CD8-positive, alpha-beta memory T cell (primary cell): ENCODE results near the gene IGFBP5. TPM values are rescaled to one million over a fixed set of nuclear protein-coding genes. Genes with fewer than 3 reads are reported as not detected.

Experiments
- CTCF ChIA-PET: fragments of 350-600 bp; sonication (Branson Sonifier 250); formaldehyde crosslinking; loops from one replicate; lab custom pipeline; 2021; ENCODE audit warnings: antibody characterized with exemption; lab: Charles Lee
- POLR2A ChIA-PET: fragments of 350-600 bp; sonication (Branson Sonifier 250); formaldehyde crosslinking; loops from one replicate; lab custom pipeline; 2021; ENCODE audit warnings: antibody characterized with exemption; lab: Charles Lee
- DNase-seq, 5 donors: peaks; one replicate each; pipeline versions ENCODE4 v3.0.0 to v3.0.0-alpha.2; 2020 to 2022; ENCODE audit warnings: mixed read lengths in 1 of 5
- H3K27ac ChIP-seq: one replicate; pipeline ENCODE4 v1.7.0; 2013; ENCODE audit warnings: low read depth, mild to moderate bottlenecking, low read length, moderate library complexity
- H3K27me3 ChIP-seq: 2 replicates; pipeline ENCODE4 v1.7.0; 2013; ENCODE audit warnings: low read length, mild to moderate bottlenecking; ENCODE audit not compliant: insufficient read depth, poor library complexity, severe bottlenecking
- H3K36me3 ChIP-seq: 2 replicates; pipeline ENCODE4 v1.7.0; 2013; ENCODE audit warnings: mild to moderate bottlenecking, low read length, moderate library complexity; ENCODE audit not compliant: insufficient read depth
- H3K4me1 ChIP-seq: 2 replicates; pipeline ENCODE4 v1.7.0; 2013; ENCODE audit warnings: mild to moderate bottlenecking, low read length, moderate library complexity; ENCODE audit not compliant: insufficient read depth
- H3K4me3 ChIP-seq: 2 replicates; pipeline ENCODE4 v1.7.0; 2013; ENCODE audit warnings: mild to moderate bottlenecking, low read length
- H3K9me3 ChIP-seq: 2 replicates; pipeline ENCODE4 v1.7.0; 2013; ENCODE audit warnings: mild to moderate bottlenecking, low read length
- H3K27ac Mint-ChIP-seq, 8 donors: one replicate each; pipeline ENCODE4 v1.8.0; 2020 to 2021; ENCODE audit warnings: mixed read lengths in 8 of 8, mild to moderate bottlenecking in 6 of 8, inconsistent platforms in 3 of 8, moderate library complexity in 3 of 8
- H3K27me3 Mint-ChIP-seq, 2 donors: one replicate each; pipeline ENCODE4 v1.8.0; 2020 to 2021; ENCODE audit warnings: mixed read lengths in 2 of 2, mild to moderate bottlenecking in 1 of 2, moderate library complexity in 1 of 2
- H3K36me3 Mint-ChIP-seq, 3 donors: one replicate each; pipeline ENCODE4 v1.8.0; 2020 to 2021; ENCODE audit warnings: mixed read lengths in 3 of 3, inconsistent platforms in 1 of 3, mild to moderate bottlenecking in 1 of 3
- H3K4me1 Mint-ChIP-seq, 3 donors: one replicate each; pipeline ENCODE4 v1.8.0; 2020 to 2021; ENCODE audit warnings: mixed read lengths in 3 of 3, inconsistent platforms in 1 of 3, mild to moderate bottlenecking in 1 of 3
- H3K4me3 Mint-ChIP-seq, 7 donors: one replicate each; pipeline ENCODE4 v1.8.0; 2020 to 2021; ENCODE audit warnings: mixed read lengths in 7 of 7, mild to moderate bottlenecking in 6 of 7, moderate library complexity in 4 of 7, inconsistent platforms in 2 of 7
- H3K9me3 Mint-ChIP-seq, 5 donors: one replicate each; pipeline ENCODE4 v1.8.0; 2020 to 2022; ENCODE audit warnings: mixed read lengths in 5 of 5, mild to moderate bottlenecking in 3 of 5, moderate library complexity in 2 of 5, inconsistent platforms in 1 of 5
- polyA plus RNA-seq: library from polyadenylated mRNA; unstranded; fragments of 300-500 nt; fragmentation: Illumina TruSeq; gene quantifications from one replicate; pipeline ENCODE4 v1.2.3, GENCODE V29; 2021
- total RNA-seq, 2 experiments: library from RNA; stranded (reverse); gene quantifications; one replicate each; pipeline ENCODE4 v1.2.3, GENCODE V29; 2021

IGFBP5 gene
- total and polyA plus RNA-seq, 3 experiments from 2014 or later, result not detected

DNA sequence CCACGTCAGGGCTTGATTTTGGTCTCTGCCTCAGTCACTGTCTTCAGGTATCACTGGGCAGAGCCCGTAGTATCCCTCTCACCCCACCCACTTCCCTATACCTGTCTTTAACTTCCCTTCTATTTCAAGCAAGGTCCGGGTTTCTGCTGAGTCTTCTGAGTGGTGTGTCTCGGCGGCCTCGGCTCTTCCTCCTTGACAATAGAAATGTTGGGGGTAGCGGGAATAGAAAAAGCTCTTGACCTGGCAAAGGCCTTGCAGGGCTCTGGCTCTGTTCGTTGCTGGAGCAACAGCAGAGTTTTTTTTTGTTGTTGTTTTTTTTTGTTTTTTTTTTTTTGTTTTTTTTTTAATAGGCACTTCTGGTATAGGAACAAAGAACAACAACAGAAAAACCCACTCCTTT lies 16.0 kb upstream of the IGFBP5 start:
- no peak overlapping the region for H3K4me3 ChIP-seq
- no peaks in the 10 kb centered on the region for H3K4me1 ChIP-seq
- Mint-ChIP-seq H3K27me3 (peaks cover 2 to 14% of the 10 kb centered on the region in 2 donors), H3K9me3 (peaks cover 0 to 6% (median 3%) of the 10 kb centered on the region in 5 donors), H3K27ac (no peak overlapping the region), H3K4me3 (no peak overlapping the region), H3K4me1 (no peaks in the 10 kb centered on the region), H3K36me3 (peaks cover 0 to 3% (median 0%) of the 10 kb centered on the region in 3 donors)
- DNase-seq, result no peak
- H3K27me3 ChIP-seq, result no peaks in the 10 kb centered on the region
- no peaks in the 10 kb centered on the region for H3K36me3 ChIP-seq
- ChIA-PET POLR2A (no interaction called here), CTCF (no interaction called here)
- no peak overlapping the region for H3K27ac ChIP-seq
- no peaks in the 10 kb centered on the region for H3K9me3 ChIP-seq

DNA sequence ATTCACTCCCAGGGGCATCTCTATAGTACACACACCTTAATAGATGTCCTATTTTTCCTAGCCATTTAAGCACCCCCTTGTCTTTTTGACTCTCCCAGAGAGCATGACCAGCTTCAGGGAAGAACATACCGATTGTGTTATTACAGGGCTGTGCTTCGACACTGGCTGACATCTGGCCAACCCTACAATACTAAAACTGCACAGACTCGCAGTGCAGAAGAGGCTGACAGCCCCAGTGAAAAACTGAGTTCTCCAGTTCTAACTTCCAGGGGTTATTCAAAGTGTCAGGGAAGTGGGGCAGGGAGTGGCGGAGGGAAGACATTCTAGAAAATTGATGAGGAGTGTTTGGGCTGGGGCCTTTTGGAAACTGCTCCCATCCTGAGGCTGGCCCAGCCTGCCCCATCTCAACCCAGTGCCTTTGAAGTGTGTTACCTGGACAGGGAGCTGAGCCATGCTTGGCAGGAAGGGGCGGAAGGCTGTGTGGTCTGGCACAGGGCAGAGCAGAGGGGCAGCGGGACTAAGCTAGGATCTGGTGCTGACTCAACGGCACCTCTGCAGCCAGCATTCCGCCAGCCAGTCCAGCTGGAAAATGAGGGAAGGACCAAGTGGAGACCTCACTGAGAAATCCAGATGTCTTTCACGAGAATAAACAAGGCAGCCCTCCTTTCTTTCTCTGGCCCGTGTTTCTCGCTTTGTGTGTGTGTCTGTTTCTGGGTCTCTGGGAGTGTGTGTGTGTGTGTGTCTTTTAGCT lies 15.4 kb upstream of the IGFBP5 start:
- no peak for DNase-seq
- peaks cover 0 to 6% (median 3%) of the 10 kb centered on the region in 5 donors for H3K9me3 Mint-ChIP-seq
- Histone ChIP-seq H3K27me3 (no peaks in the 10 kb centered on the region), H3K9me3 (no peaks in the 10 kb centered on the region), H3K36me3 (no peaks in the 10 kb centered on the region), H3K27ac (no peak overlapping the region), H3K4me3 (no peak overlapping the region), H3K4me1 (no peaks in the 10 kb centered on the region)
- no peak overlapping the region for H3K4me3 Mint-ChIP-seq
- no peak overlapping the region for H3K27ac Mint-ChIP-seq
- peaks cover 2 to 14% of the 10 kb centered on the region in 2 donors for H3K27me3 Mint-ChIP-seq
- no peaks in the 10 kb centered on the region for H3K4me1 Mint-ChIP-seq
- POLR2A ChIA-PET, result no interaction called here
- CTCF ChIA-PET, result no interaction called here
- peaks cover 0 to 3% (median 0%) of the 10 kb centered on the region in 3 donors for H3K36me3 Mint-ChIP-seq

DNA sequence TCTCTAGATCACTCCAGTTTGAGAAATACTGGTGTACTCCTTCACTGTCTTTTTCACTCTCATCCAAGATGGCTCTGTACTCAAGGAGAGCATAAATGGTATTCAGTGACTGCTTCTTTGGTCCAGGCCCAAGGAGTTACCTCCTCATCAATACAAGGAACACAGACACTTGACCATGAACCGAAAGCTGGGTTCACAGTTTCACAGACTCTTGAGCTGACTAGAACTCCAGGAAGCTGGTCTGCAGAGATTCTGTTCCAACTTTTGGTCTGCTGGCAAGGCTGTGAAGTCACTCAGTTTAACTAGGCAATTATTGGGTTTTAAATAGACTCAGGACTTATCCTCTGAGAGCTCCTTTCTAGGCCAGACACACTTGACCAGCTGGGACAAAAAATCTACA lies 7.4 kb upstream of the IGFBP5 start:
- Mint-ChIP-seq H3K9me3 (no peaks in the 10 kb centered on the region), H3K27ac (no peak overlapping the region), H3K4me1 (no peaks in the 10 kb centered on the region), H3K4me3 (no peak overlapping the region), H3K36me3 (peaks cover 0 to 4% (median 0%) of the 10 kb centered on the region in 3 donors), H3K27me3 (peaks cover 1 to 22% of the 10 kb centered on the region in 2 donors)
- Histone ChIP-seq H3K9me3 (no peaks in the 10 kb centered on the region), H3K4me1 (no peaks in the 10 kb centered on the region), H3K27me3 (no peaks in the 10 kb centered on the region), H3K27ac (no peak overlapping the region), H3K4me3 (no peak overlapping the region), H3K36me3 (no peaks in the 10 kb centered on the region)
- POLR2A ChIA-PET, result no interaction called here
- no peak for DNase-seq
- CTCF ChIA-PET, result no interaction called here

DNA sequence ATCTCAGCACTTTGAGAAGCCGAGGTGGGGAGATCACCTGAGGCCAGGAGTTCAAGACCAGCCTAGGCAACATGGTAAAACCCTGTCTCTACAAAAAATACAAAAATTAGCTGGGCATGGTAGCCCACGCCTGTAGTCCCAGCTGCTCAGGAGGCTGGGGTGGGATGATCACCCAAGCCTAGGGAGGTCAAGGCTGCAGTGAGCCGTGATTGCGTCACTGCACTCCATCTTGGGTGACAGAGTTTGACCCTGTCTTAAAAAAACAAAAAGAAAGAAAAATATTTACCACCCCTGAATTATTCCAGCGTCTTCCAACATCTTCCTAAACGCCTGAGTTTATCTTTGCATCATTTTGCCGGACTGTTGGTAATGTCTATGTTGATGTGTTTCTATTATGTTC lies 6.2 kb upstream of the IGFBP5 start:
- POLR2A ChIA-PET, result no interaction called here
- CTCF ChIA-PET, result no interaction called here
- H3K27ac ChIP-seq, result no peak overlapping the region
- no peak overlapping the region for H3K27ac Mint-ChIP-seq
- H3K36me3 ChIP-seq, result no peaks in the 10 kb centered on the region
- H3K36me3 Mint-ChIP-seq, result peaks cover 0 to 4% (median 0%) of the 10 kb centered on the region in 3 donors
- peaks cover 6% of the 10 kb centered on the region for H3K27me3 ChIP-seq
- H3K9me3 Mint-ChIP-seq, result no peaks in the 10 kb centered on the region
- no peak overlapping the region for H3K4me3 ChIP-seq
- no peak overlapping the region for H3K4me3 Mint-ChIP-seq
- H3K9me3 ChIP-seq, result no peaks in the 10 kb centered on the region
- peaks cover 3 to 22% of the 10 kb centered on the region in 2 donors for H3K27me3 Mint-ChIP-seq
- no peak for DNase-seq
- no peaks in the 10 kb centered on the region for H3K4me1 Mint-ChIP-seq
- H3K4me1 ChIP-seq, result no peaks in the 10 kb centered on the region

DNA sequence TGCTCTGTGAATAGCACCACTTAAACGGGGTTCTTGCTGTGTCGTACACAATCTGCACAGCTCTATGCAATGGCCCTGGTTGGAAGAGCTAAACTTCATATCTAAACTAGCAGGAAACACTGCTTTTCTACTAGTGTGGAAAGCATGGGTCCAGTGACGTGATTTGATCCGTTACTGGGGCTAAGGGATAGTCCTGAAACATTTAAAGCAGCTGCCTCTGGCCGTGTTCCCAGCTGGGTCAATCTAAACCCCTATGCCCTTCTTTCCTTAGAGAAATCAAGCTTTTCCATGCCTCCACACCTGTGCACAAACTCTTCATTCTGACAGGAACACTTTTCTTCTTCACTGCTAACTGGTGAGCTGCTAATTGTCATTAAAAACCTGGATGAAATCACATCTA lies 5.4 kb upstream of the IGFBP5 start:
- H3K9me3 Mint-ChIP-seq, result no peaks in the 10 kb centered on the region
- H3K27ac Mint-ChIP-seq, result no peak overlapping the region
- Histone ChIP-seq H3K4me1 (no peaks in the 10 kb centered on the region), H3K27ac (no peak overlapping the region), H3K9me3 (no peaks in the 10 kb centered on the region), H3K27me3 (peaks cover 13% of the 10 kb centered on the region), H3K4me3 (no peak overlapping the region), H3K36me3 (no peaks in the 10 kb centered on the region)
- H3K36me3 Mint-ChIP-seq, result peaks cover 0 to 4% (median 0%) of the 10 kb centered on the region in 3 donors
- POLR2A ChIA-PET, result no interaction called here
- CTCF ChIA-PET, result no interaction called here
- no peak overlapping the region for H3K4me3 Mint-ChIP-seq
- peaks cover 0 to 5% (median 0%) of the 10 kb centered on the region in 3 donors for H3K4me1 Mint-ChIP-seq
- no peak for DNase-seq
- H3K27me3 Mint-ChIP-seq, result peaks cover 10 to 30% of the 10 kb centered on the region in 2 donors

DNA sequence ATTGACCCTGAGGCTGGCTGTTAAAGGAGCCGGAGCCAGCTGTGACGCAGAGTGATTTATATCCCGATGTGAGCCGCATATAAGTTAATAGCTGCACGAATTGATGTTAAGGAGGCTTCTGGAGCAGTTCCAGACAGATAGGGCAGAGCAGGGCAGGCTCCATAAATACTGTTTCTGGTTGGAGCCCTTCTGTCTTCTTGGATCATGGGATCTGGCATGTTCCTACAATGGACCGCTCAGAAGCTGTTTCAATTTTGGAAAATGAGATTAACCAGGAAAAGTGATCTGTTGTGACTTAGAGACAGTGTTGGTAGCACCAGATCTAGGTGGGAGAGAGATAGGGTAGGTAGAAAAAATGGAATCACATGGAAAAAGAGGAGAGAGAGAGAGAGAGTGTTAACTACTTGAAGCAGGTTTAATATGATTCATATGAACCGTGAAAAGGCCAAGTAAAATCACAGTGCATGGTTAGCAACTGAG lies 4.8 kb upstream of the IGFBP5 start:
- no peak for DNase-seq
- H3K36me3 ChIP-seq, result no peaks in the 10 kb centered on the region
- peaks cover 0 to 5% (median 0%) of the 10 kb centered on the region in 3 donors for H3K4me1 Mint-ChIP-seq
- H3K36me3 Mint-ChIP-seq, result peaks cover 0 to 4% (median 0%) of the 10 kb centered on the region in 3 donors
- H3K9me3 ChIP-seq, result no peaks in the 10 kb centered on the region
- H3K27ac Mint-ChIP-seq, result no peak overlapping the region
- no peaks in the 10 kb centered on the region for H3K9me3 Mint-ChIP-seq
- no peak overlapping the region for H3K4me3 ChIP-seq
- CTCF ChIA-PET, result interaction anchor here (1.1 kb wide), 1 partner anchor 18 kb away, joined by 3 read pairs; no protein-coding TSS in a partner anchor
- H3K27me3 Mint-ChIP-seq, result peaks cover 10 to 26% of the 10 kb centered on the region in 2 donors
- no peak overlapping the region for H3K4me3 Mint-ChIP-seq
- H3K4me1 ChIP-seq, result no peaks in the 10 kb centered on the region
- no peak overlapping the region for H3K27ac ChIP-seq
- H3K27me3 ChIP-seq, result peaks cover 19% of the 10 kb centered on the region
- POLR2A ChIA-PET, result no interaction called here

DNA sequence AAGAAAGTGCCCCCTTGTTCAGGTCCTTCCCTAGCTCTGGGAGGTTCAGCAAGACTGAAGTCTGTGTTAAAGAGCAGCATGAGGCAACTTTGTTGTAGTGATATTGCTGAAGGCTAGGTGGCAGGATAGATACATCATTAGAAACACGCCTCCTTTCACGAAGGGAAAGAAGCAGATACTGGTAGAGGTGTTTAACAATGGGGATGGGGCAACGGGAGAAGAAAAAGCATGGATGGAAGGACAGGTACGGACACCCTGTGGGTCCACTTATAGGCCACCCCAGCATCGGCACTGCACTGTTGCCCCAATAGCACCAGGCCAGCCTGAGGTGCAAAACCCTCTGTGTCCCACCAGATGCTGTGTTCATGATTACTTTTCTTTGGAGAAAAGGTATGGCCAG lies 3.5 kb upstream of the IGFBP5 start:
- no peak overlapping the region for H3K27ac ChIP-seq
- Mint-ChIP-seq H3K36me3 (peaks cover 0 to 4% (median 0%) of the 10 kb centered on the region in 3 donors), H3K27ac (no peak overlapping the region), H3K27me3 (peaks cover 16 to 31% of the 10 kb centered on the region in 2 donors), H3K4me1 (peaks cover 1 to 14% (median 2%) of the 10 kb centered on the region in 3 donors), H3K9me3 (no peaks in the 10 kb centered on the region), H3K4me3 (no peak overlapping the region)
- no peak overlapping the region for H3K4me3 ChIP-seq
- peaks cover 26% of the 10 kb centered on the region for H3K27me3 ChIP-seq
- ChIA-PET POLR2A (no interaction called here), CTCF (interaction anchor here (1.0 kb wide), 1 partner anchor 10 kb away, joined by 5 read pairs; no protein-coding TSS in a partner anchor)
- H3K4me1 ChIP-seq, result peaks cover 4% of the 10 kb centered on the region
- no peaks in the 10 kb centered on the region for H3K9me3 ChIP-seq
- H3K36me3 ChIP-seq, result no peaks in the 10 kb centered on the region
- no peak for DNase-seq

DNA sequence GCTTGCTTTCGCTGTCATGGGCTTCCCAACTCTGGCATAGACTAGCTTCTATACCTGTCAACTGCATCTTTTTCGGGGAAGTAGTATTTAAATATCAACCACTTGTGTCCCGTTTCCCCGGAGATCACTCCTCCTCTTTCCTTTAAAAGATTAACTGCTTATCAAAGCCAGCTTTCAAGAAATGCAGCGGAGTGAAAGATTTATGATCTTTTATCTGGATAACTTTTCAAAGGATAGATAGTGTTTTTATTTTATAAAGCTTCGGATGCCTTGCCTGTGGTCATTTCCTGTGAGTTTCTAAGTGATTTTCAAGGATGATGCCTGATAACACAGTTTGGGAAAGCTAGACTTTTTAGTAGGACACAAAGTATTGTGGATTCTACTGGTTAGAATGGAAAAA lies 2.9 kb upstream of the IGFBP5 start:
- Histone ChIP-seq H3K9me3 (no peaks in the 10 kb centered on the region), H3K36me3 (no peaks in the 10 kb centered on the region), H3K4me3 (no peak overlapping the region), H3K27ac (no peak overlapping the region), H3K27me3 (peaks cover 26% of the 10 kb centered on the region), H3K4me1 (peaks cover 9% of the 10 kb centered on the region)
- ChIA-PET CTCF (interaction anchor here (1.0 kb wide), 1 partner anchor 9 kb away, joined by 5 read pairs; no protein-coding TSS in a partner anchor), POLR2A (no interaction called here)
- H3K4me1 Mint-ChIP-seq, result peaks cover 6 to 19% (median 8%) of the 10 kb centered on the region in 3 donors
- no peak overlapping the region for H3K4me3 Mint-ChIP-seq
- H3K27ac Mint-ChIP-seq, result no peak overlapping the region
- no peaks in the 10 kb centered on the region for H3K9me3 Mint-ChIP-seq
- H3K36me3 Mint-ChIP-seq, result peaks cover 0 to 4% (median 0%) of the 10 kb centered on the region in 3 donors
- DNase-seq, result no peak
- peaks cover 17 to 34% of the 10 kb centered on the region in 2 donors for H3K27me3 Mint-ChIP-seq
